Stimulated activated CD8-positive, alpha-beta memory T cell treated with anti-CD3 and anti-CD28 coated beads, Interleukin-15, amount 100 ng/mL, for 1 hour (primary cell): ENCODE data around the gene CD63.

ENCODE experiments used
- DNase-seq: peaks from one replicate; pipeline ENCODE4 v3.0.0-alpha.2; 2020; ENCODE audit warnings: low read depth

Gene CD63

DNA sequence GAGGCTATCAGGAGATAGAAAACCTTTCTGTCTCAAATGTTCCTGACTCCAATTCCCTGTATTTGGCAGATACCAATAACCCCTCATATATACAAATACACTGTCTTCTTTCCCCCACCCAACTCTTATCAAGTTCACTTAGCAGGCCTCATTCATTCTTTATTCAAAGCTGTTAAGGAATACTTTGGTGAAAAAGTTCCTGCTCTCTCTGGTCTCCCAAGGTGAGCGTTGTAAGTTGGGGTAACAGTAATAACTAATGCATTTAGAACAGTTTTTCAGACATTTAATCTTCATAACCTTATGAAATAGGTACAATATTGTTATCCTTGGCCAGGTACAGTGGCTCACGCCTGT is 10.2 kb upstream of the CD63 start:
- DNase-seq: no peak

DNA sequence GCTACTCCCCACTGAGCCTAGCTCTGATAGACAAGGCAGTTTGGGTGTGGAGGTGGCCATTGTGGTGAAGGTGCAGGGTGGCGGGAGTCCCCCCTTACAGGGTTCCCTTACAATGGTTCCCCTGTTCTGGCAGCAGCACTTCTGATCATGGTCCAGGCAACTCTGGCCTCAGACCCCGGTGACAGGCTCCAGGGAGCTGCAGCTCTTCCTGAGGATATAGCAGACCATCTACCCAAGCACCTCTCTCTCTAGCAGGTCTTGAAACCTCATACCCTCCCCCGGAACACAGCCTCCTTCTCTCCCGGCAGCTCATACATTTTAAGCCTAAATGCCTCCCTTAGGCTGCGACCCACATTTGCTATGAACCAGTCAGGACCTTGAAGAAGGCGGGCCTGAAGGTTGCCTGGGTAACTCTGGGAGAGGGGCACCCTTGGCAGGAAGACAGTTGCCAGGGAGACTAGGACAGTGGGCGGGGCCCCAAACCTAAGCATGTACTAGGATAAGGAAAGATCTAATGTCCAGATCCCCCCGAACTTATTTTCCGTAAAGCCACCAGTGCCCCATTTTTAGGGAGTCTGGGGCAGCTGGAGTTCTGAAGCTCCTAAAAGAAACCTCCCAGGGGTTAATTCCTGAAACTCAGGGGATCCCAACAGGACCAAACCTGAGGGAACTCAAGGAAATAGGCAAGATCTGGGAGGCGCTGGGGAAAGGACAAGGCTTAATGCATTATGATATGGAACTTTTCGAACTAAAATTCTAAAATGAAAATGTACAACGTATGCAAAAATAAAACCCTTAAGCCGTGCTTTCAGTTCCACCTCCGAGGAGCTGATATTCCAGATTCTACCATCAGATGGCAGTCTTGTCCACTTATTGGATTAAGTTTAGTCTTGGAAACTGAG is 9.6 kb upstream of the CD63 start:
- DNase-seq: peak; percentile 70

DNA sequence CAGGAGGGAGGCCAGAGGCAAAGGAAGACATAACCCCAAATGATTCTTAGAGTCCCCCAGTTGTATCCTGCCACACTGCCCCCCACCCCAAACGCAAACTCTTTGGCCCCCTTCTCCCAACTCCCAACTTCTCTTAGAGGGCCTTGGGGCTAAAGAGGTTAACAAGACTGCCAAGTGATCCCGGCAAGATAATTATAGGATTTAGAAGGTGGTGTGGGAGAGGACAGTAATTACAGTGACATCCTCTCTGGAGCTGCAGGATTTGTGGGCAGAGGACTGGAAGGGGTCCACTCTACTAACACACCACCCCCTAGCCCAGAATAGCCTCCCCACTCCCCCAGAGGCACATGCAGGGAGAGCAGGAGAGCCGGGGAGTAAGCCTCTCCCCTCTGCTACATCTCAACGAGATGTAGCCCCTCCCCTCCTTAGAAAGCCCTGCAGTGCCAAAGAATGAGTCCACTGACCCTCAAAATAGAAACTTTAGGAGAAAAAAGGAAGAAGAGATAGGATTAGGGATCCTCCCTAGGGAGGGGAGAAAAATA is 8.8 kb upstream of the CD63 start:
- DNase-seq: no peak

DNA sequence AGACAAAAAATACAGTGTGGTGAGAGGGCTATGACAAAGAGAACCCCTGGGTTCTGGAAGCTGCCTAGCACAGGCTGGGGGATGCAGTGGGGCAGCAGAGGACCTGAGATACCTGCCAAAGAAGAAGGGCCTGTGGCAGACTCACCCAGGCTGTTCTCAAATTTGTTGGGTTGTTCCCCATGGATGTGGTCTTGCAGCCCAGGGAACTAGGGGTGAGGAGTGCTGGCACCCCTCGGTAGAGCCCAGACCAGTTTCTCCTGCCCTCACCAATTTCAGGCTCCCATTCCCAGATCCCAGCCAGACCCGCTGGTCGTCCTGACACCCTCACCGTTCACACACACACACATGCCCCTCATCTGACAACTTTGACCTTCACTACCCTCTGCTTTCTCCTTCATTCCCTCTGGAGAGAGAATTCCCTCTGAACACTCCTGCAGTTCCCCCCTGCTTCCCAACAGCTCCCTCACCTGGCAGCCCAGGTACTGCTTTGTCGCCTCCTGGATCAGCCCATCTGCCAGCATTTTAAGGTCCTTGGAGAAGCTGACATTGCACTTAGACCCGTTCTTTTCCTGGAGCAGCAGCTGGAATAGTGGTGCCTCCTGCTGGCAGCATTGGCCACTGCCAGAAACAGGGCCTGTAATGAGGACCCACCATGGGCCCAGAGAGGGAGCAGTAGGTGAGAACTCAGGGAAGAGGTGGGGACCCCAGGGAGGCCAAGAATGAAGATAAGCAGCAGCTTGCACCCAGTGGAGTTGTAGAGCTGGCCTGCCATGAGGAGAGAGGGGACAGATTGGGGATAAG is 8.2 kb upstream of the CD63 start:
- DNase-seq: no peak

DNA sequence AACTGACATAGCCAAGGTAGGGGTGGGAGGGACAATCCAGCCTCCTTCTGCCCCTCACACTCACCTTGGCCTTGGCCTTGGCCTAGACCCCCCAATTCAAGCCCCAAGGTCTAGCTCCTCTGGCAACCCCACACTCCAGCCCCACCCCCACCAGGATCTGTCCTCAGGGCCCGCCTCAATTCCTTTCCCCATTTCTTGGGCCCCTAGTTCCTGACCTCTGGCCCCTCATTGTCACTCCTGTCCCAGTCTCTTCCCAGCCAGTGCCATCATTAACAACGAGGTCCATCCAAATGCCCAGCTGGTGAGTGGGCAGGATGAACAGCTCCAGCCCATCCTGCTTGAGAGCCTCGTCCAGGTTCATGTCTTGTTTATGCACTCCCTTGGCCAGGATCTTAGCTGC is 7.3 kb upstream of the CD63 start:
- DNase-seq: no peak

DNA sequence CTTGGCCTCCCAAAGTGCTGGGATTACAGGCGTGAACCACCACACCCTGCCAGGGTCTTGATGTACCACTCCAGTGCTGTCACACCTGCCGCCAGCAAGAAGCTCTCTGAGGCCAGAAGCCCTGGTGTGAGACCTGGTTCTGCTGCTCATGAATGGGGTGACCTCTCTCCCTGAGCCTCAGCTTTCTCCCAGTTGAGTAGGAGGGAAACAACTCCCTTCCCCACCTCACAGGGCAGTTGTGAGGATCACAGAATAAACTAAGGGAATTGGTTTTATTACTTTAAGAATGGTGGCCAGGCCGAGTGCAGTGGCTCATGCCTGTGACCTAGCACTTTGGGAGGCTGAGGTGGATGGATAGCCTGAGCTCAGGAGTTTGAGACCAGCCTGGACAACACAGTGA is 5.8 kb upstream of the CD63 start:
- DNase-seq: no peak

DNA sequence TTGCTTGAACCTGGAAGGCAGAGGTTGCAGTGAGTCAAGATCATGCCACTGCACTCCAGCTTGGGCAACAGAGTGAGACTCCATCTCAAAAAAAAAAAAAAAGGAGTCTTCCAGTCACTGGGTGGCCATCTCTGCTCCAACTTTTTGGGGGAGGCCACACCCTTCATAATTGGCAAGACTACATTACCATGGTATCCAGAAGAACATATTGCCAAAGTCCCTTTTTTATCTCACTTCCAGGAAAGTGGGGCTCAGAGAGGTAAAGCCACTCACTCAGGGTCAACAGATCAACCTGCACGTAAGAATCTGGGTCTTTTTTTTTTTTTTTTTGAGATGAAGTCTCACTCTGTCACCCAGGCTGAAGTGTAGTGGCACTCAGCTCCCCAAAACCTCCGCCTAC is 5.0 kb upstream of the CD63 start:
- no peak for DNase-seq

DNA sequence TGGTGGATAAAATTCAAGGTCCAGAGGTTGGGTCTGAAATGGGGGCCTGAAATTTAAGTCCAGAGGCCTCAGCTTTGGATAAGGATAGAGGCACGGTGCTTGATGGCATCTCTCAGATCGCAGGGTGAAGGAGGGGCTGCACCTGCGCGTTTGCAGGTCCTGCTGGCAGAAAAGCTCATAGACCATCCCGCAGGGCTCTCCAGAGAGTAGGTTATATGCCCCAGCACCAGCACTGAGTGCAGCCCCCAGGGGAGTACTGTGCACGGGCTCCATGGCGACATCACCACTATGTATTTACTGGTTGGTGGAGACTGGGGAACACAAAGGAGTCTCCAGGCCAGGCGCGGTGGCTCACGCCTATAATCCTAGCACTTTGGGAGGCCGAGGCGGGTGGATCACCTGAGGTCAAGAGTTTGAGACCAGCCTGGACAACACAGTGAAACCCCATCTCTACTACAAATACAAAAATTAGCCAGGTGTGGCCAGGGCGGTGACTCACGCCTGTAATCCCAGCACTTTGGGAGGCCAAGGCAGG is 4.3 kb upstream of the CD63 start:
- DNase-seq: no peak

DNA sequence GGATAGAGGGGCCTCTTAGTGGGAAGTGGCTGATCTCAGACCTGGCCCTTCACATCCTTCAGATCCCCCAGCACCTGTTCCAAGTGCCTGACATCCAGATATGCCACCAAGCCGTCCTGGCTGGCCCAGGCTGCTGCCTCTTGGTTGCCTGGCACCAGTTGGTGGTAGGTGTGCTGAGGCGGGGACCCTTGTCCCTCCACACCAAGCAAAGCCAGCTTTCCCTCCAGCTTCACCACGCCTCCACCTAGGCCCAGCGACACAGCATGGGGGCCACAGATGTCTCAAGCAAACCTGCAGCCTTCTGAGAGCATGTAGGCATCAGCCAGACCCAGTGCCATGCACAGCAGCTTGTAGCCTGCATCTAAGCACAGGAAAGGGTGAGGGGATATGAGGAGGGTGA is 3.5 kb upstream of the CD63 start:
- DNase-seq: no peak

DNA sequence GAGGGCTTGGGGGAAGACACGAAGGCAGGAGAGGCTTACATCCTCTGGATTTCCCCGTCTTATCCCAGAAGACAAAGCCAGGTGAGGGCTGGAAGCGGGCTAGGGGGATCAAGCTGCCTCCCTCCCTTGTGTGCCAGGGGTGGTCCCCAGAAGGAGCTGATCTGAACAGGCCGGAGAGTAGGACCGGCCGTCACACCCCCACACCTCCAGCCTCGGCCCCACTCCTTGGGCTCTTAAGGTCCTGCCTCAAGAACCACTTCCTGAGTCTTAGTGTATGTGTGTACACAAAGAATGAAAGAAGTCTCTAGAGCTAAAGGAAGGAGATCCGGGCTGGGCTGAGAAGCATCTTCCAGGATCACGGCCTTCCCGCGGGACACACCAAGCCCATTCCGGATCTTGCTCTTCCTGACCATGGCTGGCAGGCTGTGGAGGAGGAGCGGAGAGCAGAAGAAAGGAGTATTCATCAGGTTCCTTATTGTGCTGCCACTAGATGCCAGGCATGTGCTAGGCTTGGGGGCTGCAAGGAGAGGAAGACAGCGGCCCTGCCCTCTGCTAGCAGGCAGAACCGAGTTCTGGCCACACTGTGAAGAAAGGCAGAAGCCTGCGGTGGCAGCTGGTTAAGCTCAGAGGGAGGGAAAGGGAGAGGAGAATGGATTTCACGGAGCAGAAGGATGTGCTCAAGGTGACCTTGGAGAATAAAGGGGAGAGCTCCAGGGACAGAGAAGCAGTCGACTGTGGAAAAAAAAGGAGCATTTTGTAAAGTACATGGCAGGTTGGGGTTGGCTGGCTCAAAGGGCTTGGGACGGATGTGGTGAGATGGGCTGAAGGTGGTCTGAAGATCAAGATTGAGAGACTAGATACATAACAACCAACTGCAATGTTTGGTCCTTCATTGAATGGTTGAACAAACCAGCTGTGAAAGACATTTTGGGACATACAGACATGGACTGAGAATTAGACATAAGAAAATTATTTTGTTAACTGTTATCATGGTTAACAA is 1.3 kb upstream of the CD63 start:
- DNase-seq: no peak

DNA sequence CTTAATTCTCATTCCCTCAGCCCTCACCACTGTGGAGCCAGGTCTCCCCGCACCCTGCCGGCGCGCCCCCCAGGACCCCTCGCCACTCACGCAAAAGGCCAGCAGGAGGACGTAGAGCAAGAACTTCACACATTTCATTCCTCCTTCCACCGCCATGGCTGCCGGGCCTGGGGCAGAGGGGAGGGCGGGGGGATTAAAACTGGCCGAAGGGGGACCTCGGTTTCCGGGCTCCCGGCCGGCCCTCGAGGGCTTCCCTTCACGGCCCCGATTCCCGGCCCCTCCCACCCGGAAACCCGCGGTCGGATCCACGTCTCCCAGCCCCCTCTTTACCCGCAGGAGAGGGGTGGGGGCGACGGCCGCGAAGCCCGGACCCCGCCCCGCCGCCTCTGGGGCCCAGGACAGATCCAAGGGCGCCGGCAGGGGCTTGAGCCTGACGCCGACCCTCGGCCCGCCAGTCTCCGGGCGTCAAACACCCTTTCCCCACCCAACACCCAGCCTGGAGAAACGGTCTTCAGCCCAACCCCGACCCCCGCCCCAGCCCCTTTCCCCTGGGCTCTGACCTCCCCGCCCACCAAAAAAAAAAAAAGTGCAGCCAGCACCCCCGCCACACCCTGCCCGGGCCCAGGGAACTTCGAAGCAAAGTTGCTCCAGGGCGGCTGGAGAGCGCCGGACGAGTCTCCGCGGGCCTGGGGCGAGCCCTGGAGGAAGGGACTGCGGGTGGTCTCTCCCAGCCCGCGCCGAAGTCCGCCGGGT is 447 bp downstream of the CD63 start:
- no peak for DNase-seq

DNA sequence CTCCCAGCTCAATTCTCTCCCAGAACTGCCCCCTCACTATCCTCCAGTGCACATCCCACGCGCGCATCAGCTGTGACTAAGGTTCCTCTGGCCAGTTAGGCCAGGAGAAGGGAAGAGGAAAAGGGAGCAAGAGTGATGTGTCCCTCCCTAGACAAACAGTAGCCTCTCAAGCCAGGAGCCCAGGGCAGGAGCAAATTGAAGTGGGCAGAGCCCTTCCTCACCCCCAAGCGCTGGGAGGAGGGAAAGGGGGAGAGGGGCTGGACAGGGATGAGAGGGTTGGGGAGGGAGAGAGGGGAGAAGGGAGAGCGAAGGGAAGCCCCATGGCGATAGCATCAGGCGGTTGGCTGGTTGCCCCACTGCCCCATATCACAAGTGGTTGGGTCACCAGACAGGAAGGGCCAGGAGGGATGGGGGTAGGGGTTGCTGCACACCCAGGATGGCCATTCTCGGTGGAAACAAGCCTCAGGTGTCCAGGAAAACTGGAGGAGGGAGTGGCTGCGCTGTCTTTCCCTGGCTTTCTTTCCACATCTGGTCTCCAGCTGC is 1.1 kb downstream of the CD63 start:
- no peak for DNase-seq

DNA sequence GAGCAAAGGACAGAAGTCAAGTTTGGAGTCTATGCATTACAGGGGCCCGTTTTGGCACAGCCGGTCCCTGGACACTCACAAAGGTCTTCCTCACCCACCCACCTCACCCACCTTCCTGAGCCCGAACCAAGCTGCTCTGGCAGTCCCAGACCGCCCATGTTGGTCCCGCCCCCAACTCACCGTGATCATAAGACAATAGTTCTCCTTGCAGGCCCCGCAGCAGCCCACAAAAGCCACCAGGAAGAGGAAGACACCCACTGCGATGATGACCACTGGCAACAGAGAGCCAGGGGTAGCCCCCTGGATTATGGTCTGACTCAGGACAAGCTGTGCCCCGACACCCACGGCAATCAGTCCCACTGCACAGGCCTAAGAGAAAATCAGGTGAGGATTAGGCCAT is 1.8 kb downstream of the CD63 start:
- DNase-seq: no peak

DNA sequence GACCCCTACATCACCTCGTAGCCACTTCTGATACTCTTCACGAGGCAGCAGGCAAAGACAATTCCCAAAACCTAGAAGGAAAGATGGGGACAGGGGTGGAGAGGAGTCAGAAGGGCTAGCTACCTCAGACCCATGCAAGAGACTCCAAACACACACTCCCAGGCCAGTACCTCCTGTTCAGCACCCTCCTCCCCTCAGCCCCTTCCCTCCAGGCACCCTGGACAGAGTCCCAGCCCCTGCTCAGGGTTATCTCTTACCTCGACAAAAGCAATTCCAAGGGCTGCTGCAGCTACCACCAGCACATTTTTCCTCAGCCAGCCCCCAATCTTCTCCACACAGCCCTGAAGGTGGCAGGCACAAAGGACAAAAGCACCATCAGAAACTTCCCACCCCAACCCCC is 3.3 kb downstream of the CD63 start:
- no peak for DNase-seq

DNA sequence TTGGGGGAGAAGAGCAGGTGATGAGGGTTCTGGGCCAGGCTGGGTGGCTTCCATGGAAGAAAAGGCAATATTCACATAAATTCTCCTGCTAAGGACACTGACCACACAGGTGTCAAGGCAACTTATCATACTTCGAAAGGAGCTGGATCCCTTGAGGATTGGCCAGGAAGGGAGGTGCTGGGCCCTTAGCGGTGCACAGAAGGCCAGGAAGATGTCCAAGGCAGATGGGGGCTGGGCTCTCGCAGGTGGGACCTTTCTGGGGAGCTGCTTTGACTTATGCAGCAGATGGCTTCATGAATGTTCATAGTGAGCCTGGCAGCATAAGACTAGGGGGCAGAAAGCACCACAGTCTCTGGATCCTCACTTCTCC is 3.9 kb downstream of the CD63 start:
- DNase-seq: no peak

DNA sequence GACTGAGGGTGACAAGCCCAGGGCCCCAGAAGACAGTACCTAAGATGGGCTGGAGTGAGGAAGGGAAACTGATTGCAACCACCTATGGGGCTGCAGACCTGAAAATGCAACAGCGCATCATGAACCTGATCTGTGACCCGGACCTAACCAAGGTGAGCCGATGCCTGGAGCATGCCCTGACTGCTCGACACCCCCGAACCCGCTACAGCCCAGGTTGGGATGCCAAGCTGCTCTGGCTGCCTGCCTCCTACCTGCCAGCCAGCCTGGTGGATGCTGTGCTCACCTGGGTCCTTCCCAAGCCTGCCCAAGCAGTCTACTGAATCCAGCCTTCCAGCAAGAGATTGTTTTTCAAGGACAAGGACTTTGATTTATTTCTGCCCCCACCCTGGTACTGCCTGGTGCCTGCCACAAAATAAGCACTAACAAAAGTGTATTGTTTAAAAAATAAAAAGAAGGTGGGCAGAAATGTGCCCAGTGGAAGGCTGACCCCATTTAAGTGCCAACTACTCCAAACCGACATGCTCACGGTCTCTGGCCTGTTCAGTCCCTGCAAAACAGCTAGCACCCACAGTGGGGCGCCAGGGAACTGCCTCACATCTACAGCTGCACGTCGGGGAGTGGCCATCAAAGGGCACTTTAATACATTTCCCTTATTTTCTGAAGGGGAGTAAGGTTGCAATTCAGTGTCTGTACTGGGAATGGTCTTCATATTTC is 4.4 kb downstream of the CD63 start:
- DNase-seq: peak; percentile 43

DNA sequence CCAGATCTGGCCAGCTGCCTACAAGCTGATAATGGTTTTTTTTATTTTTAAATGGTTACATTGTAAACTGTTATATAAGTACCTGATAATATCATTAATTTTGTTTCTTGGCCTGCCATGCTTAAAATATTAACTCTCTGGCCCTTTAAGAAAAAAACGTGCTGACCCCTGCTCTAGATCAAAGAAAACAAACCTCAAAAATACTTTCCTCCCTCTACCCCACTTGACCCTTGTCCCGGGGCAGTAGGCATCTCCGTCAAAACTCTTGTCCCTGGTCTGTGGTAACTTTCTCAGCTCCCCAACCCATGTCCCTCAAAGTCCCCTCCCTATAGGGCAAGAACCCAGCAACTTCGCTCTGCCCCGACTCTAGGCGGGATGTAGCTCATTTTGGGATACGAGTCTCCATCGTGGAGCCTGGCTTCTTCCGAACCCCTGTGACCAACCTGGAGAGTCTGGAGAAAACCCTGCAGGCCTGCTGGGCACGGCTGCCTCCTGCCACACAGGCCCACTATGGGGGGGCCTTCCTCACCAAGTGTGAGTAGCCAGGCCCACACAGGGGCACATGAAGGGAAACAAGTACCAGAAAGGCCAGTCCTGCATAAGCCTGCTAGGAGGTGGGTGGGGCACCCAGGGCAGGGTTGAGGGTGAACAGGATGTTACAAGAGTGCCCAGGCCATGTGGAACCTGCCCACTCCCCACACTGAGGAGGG is 5.1 kb downstream of the CD63 start:
- no peak for DNase-seq

DNA sequence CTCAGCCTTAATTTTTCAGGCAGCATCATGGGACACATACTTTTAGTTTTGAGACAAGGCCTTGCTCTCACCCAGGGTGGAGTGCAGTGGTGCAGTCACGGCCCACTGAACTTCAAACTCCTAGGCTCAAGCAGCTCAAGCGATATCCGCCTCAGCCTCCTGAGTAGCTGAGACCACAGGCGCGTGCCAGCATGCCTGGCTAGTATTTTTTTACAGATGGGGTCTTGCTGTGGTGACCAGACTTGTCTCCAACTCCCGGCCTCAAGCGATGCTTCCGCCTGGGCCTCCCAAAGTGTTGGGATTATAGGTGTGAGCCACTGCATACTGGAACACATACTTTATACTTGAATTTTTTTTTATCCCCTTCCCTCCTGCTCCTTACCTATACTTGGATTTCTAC is 5.9 kb downstream of the CD63 start:
- no peak for DNase-seq

DNA sequence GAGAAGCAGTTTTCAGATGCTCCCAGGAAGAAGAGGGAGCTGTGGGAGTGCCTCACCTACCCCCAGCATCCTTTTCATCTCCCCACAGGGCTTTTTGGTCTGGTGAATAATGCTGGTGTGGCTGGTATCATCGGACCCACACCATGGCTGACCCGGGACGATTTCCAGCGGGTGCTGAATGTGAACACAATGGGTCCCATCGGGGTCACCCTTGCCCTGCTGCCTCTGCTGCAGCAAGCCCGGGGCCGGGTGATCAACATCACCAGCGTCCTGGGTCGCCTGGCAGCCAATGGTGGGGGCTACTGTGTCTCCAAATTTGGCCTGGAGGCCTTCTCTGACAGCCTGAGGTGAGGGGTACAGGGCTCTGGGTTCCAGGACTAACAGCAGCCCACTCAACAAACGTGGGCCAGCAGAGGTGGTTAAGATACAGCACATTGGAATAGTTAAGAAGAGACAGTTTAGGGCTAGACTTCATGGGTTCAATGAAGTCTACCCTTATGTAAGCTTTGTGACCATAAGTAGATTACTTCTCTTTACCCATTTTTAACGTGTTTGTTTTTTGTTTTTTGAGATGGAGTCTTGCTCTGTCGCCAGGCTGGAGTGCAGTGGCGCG is 7.1 kb downstream of the CD63 start:
- DNase-seq: no peak
